HG03520 (cell line): ENCODE data around the gene ANKS3.

Source experiments
- ATAC-seq: cut with Tn5 transposase; IDR thresholded peaks from one replicate; pipeline ENCODE4 v1.9.1; 2021; ENCODE audit warnings: mild to moderate bottlenecking, moderate library complexity; ENCODE audit not compliant: unreplicated experiment

ANKS3 gene

DNA sequence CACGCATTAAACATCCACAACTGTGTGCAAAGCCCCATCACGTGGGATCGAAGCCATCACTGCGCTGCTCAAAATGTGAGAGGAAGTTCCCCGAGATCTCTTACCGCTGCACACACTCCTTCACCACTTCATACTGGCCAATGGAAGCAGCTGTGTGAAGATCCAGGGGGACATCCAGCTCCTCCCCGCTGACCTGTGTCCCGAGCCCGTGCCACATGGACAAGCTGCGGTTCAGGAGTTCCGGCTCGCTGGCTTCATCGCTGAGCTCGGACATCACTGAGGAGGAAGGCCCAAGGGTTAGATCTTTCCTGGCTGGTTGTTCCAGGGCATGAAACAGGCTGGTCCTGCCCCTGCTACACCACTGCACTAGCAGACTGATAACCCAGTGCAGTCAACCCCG, 4.2 kb downstream of the ANKS3 start:
- no peak for ATAC-seq

DNA sequence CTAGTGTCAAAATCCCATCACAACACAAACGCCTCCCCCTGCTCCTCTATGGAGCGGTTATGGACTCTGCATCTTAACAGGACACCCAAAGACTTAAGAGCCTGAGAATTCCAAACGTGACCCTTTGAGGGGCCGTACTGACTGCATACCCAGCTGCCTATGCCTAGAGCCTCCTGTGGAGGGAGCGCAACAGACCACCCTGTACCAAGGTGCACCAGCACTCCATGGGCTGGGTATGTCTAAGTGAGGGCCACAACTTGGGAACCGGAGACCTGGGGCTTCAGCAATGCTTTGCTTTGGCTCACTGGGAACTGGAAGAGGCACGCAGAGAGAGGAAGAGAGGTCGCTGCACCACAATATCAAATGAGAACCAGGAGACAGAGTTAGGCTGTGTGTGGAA, 5.4 kb downstream of the ANKS3 start:
- no peak for ATAC-seq

DNA sequence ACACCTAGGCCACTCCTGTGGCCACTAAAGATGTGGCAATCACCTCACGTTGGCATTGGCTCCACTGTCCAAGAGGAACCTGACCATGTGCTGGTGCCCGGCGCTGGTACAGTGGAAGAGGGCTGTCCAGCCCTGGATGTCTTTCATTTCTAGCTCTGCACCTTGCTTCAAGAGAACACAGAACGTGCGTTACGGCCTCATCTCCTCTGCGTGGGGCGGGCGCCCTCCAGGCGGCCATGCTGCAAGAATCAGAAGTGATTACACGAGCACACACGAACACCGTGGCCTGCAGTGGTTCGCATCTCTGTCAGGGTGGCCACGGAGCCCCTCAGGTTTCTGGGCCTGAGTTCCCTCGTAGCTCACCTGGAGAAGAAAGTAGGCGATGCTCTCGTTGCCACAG, 7.5 kb downstream of the ANKS3 start:
- no peak for ATAC-seq

DNA sequence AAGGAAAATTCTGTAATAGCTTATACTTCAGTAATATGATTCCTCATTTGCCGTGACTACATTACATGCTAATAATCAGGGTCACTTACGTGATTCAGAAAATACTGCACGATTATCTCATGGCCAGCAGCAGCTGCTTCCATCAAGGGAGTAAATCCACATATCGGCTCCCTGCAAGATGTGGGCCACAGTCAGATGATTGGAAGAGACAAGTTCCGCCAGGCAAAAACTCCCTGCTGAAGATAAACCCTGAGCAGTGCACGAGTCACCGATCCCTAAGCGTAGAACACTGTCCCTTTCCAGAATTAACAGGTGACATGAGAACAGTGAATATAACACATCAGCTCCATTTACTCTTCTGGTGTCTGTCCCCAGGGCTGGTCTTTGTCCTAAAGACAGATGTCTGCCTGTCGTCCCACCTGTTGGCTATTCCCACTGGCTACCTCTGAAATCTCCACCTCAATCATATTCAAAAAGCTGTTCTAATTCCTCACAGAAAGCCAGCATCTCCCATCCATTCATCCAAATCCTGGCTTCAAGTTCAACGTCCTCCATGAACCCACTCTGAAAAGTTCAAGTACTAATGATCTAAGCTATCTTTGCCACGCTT, 9.3 kb downstream of the ANKS3 start:
- no peak for ATAC-seq

DNA sequence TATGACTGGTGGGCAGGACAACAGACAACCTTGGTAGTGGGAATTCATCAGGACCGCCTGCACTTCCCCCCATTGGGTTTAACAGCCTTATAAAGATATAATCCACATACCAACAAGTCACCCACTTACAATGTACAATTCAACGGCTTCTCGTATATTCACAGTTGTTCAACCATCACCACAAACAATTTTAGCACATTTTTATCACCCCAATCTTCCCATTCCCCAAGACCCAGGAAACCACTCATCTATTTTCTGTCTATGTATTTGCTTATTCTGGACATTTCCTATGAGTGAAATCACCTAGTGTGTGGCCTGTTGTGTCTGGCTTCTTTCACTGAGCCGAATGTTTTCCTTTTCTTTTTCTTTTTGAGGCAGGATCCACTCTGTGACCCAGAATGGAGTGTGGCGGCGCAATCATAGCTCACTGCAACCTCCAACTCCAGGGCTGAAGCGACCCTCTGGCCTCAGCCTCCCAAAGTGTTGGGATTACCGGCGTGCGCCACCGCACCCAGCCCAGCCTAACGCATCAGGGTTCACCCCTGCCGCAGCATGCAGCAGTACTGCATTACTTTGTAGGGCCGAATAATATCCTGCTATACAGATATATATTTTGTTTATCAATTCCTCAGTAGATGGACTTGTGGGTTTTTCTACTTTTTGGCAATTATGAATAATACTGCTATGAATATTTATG, 10.9 kb downstream of the ANKS3 start:
- ATAC-seq: no peak

DNA sequence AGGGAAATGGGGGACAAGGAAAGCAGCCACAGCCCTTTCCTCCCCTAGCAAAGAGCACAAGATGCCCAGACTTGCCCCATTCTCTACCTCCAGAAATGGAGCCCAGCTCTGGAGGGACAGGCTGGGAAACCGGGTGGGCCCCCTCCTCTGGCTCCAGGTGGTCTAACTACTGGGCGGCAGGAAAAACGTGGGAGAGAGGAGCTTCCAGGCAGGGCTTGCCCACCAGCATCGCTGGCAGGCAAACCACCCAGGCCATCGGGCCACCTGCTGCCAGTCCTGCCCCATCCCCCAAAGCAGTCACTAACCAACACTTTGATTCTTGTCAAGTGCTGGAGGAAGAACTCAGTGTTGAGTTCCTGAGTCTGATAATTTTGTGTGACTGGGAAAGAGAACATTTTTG, 15.6 kb downstream of the ANKS3 start:
- ATAC-seq: no peak

DNA sequence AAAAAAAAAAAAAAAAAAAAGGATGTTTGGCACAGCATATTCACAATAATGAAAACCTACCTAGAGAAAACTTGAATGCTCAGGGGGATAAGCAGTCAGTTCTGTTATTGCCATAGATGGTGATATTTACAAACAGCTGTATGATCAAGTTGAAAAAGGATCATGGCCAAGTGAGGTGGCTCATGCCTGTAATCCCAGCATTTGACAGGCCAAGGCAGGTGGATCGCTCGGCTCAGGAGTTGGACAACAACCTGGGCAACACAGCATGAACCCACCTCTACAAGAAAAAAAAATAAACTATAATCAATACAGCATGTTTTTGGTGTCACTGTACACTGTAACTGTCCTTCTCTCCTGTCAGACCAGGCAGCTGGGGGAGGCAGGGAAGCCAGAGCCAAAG, 19.1 kb downstream of the ANKS3 start:
- no peak for ATAC-seq

DNA sequence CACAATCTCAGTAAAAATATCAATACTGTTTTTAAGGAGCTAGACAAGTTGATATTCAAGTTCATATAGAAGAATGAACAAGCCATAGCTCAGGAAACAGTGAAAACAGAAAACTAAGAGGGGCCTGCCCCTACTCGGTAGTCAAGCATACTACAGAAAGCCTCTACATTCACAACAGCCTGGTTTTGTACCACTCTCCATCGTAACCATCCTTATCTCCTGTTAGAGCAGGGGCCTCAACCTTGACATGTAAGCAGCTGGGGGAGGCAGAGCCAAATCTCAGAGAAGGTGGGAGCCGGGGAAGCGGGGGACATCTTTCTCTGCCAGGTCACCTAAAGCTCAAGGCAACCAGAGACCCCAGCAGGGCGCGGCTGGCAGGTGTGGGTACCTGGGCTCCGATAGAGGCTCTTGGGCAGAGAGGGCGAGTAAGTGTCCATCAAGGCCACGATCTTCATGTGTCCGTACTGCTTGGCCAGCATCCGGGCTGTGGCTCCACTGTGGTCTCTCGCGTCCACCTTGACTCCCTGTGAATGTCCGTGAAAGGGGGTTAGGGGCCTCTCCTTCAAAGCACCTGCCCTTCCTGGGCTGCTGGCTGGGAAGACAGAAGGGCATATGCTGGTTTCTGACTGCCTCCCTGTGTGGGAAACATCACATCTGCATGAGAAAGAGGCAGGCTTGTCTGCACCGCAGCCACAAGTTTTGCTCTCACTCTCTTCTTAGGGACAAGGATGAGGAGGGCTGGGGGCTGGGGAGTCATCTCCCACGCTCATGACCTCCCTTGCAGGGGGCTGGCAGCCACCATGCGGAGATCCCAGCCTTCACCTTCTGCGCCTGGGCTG, 20.2 kb downstream of the ANKS3 start:
- no peak for ATAC-seq

DNA sequence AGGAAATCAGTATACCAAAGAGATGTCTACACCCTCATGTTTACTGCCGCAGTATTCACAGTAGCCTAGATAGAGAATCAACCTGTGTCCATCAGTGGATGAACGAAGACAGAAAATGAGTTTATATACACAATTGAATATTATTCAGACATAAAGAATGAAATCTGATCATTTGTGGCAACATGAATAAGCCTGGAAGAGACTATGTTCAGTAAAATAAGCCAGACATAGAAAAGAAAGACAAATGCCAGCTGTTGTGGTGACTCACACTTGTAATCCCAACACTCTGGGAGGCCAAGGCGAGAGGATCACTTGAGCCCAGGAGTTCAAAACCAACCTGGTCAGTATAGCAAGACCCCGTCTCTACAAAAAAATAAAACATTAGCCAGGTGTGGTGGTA, 24.6 kb downstream of the ANKS3 start:
- ATAC-seq: no peak

DNA sequence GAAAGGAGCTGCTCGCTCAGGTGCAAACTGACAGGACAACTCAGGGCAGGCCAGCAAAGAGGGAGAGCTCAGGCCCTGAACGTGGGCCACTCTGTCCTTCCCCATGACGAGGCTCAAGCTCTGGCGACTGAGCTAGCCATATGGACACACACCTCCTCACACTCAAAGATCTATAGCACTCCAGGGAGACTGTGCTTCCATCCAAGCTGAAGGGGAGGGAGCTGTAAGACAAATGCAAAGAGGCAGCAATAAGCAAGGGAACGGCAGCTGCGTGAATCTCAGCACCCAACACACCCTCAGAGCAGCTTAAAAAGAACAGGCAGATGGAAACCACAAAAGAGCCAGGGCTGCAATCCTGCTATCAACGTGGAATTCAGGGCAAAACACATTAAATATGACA, 27.2 kb downstream of the ANKS3 start:
- ATAC-seq: no peak

DNA sequence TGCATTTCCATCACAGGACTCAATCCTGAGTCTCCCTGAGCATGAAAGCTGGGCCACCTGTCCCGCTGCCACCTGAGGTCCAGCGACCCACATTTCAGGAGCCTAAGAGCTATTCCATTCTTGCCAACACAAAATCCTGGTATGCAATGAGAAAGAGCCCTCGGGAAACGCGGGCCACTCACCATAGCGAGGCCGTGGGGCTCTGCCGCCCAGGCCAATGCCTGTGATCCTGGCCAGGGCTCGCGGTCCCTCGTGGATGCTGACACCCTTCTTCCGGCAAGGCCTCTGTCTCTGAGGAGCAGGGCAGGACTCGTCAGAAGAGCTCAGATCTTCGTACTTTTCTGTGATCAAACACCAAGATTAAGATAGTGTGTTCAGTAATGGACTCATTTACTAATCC, 29.2 kb downstream of the ANKS3 start:
- no peak for ATAC-seq

DNA sequence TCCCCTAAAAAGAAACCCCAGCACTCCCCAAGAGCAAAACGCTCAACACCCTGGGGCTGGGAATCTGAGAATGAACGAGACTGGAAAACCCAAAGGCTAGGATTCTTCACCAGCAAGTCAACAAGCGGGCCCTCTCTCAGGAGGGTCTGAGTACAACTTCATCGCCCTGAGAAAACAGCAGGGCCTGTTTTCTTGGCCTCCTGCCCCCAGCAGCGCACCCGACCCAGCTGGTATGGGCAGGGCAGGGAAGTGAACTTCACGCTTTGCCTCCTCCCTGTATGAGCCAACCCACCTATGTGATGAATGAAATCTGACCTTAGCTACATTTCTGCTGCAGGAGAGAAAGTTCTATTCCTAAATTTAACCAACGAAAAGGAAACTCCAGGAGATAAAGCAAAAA, 29.6 kb downstream of the ANKS3 start:
- ATAC-seq: no peak

DNA sequence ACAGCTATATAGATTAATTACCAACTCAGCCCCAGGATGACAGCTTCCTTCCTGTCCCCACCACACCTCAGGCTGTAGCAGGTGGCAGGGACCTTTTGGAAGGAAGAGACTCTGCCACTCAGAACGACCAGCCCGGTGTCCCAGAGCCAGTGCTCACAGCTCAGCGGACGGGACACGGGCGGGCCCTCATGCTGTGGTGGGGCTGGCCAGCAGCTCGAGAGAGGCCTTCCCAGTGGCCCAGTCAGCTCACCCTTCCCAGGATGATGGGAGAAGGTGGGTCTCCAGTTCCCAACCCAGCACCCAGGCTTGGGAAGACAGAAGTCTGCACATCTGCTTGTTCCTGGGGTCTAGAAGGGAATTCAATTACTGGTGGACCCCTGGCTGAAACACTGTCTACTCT, 30.2 kb downstream of the ANKS3 start:
- no peak for ATAC-seq

DNA sequence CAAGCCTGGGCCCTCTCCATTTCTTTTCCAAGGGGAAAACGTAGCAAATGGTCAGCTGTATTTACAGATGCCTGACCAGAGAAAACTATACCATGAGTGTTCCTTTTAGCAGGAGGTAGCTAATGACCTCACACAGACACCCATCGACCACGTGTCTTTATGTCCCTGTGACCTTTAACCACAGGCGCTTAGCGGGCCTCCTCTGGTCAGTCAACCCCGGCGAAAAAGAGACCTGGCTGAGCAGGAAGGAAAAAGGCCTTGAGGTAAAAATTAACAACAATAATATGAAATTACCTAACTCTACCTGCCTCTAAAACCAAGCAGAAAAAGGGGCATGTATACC, 31.6 kb downstream of the ANKS3 start:
- no peak for ATAC-seq

DNA sequence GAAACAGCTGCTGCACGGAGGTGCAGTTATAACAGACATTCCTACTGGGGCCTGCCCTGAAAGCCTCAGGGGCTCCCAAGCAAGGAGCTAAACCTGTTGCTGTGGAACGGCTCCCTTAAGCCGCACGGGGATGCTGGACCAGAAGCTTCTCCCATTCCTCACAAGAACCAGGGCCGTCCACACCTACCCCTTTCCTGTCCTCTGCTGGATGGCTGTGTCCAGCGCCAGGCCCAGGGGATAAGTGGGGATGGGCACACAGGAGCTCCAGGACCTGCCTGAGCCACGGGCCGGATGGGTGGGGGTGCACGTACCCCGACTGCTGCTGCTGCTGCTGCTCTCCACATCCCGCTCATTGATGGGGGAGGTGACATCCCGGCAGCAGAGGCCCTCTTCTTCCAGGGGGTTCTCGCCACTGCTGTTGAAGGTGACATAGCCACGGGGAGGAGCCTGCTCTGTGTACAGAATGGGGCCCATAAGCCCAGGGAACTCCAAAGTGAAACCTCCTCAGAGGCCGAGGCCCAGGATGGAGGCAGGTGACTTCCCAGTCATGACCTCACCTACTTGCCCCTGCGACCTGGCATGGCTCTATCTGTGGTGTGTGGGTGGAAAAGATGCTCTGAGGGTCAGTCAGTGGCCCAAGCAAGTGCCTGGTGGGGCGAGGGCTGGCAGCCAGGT, 32.1 kb downstream of the ANKS3 start:
- no peak for ATAC-seq

DNA sequence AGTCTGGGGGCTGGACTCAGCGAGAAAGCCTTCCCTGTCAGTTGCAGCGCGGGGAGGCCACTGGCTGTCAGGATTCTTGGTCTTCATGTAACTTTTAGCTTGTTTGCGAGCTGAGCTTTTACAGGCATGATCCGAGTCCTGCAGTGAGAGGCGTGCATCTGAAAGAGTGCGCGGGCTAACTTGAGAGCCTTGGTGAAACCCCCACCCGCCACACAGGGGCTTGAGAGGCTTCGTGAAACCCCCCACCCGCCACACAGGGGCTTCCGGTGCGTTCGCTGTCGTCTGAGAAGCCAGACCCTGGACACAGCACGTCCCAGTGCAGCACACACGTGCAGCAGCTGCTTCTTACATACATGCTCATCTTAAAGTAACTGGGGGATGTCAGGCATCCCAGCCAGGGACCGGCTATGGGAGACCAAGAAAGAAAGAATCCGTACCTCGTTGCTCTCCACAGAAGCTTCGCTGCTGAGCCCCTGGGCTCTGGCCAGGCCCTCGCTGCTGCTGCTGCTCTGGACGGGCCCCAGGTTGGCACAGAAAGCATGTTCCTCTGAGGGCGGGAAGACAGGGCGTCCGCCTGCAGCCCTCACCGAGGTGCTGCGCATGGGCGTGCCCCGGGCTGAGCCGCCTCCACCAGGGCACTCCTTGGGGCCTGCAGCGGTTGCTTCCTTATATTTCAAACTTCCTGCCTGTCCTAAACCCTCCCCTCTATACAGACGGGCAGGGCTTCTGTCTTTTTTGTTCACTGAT, 32.9 kb downstream of the ANKS3 start:
- no peak for ATAC-seq

DNA sequence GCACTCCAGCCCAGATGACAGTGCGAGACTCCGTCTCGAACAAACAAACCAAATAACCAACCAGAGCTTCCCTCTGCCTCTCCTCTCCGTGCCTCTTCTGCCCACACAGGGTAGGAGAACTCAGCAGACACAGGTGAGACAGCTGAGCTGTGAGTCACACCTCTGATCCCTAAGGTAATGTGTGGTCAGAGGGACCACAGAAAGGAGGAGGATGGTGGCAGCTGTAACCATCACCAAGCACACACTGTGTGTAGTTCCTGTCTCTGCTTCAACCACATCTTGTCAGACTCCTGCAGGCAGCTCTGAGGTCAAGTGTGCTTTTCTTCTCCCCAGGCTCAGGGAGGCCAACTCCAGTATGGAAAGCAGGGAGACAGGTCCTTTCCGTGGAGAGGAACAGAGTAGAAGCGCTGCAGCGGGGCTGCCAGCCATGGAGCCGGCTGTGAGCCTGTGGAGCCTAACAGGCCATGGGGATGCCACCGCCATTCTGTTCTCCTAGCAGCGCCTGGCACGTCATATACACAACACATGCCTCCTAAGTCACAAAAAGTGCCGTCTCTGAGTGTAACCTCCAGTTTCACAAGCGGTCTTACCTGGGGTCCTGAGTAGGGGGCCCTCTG, 33.6 kb downstream of the ANKS3 start:
- ATAC-seq: no peak

DNA sequence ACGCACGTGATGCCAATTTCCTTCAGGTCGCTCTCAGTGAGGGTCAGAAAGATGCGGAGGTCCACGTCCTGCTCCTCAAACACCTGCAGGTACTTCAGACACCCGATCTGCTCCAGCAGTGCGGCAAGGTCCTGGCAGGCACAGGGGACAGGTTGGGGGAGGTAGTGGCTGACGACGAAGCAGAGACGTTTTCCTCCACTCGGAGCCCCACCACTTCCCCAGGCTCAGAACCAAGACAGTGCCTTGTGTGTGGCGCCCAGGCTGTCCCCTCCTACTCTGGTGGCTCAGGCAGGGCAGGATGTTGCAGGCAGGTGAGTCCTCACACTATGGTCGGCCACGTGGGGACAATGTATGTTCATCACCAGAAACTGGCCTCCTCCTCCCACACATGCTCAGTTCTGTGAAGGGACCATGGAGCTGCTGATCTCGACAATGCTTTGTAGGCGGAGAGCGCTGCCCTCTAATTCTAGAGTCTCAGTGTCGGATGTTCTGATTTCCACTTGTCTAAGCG, 35.0 kb downstream of the ANKS3 start:
- ATAC-seq: no peak

DNA sequence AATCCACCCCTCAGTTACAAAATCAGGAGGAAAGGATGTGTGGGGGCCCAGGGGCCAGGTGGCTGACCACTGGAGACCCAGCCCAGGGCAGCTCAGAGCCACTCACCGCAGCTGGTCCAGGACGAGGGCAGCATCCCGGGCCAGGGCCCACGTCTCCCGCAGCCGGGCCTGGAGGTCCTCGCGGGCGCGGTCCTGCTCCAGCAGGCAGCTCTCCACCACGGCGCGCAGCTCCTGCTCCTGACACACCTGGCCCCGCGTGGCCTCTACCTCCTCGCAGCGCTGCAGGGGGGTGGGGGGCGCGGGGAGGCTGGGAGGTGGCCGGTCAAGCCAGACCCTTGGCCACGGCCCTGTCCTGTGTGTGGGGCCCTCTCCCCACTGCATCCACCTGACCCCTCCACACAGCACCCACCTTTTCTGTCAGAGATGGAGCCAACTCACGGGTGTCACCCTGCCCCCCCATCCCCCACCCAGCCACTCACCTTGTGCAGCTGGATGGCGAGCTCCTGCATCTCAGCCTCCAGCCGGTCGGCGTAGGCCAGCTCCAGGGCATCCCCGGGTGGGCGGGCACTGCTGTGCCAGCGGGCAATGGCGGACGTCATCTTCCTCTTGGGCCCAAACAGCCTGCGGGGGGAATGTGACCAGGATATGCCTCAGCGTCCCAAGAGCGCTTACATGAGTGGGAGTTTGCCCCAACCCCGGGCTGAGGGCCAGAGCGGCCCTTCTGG, 35.6 kb downstream of the ANKS3 start:
- ATAC-seq: no peak

DNA sequence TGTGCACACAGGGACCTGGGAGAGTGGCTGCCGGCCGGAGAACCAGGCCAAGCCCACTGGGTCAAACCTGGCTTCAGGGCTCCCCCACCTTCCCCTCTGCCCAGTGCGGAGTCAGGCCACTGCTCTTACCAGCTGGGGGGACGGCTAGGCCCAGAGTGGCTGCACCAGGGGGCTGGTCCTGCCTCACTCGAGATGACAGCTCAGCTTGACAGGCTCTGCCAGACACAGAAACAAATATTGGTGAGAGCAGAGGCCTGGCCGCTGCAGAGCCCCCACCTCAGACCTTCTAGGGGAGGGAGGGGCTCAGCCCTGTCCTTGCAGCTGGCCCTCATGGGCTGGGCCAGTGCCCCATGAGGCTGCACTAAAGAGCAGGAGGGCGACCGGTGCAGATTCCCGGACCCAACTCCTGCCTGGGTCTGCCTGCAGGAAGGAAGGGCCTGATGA, 36.2 kb downstream of the ANKS3 start:
- ATAC-seq: no peak
